GM13976 (cell line): Measurements from ENCODE around the gene ADAMTS2.

ENCODE experiments used
- DNase-seq: peaks from one replicate; pipeline ENCODE4 v3.0.0; 2012; ENCODE audit warnings: low spot score
- in situ Hi-C: fragments of 300-500 bp; cut with MboI; formaldehyde crosslinking; loops from one replicate; pipeline ENCODE4 v1.12.0; 2022; ENCODE audit warnings: low sequenced_read_pairs, mixed read lengths, inconsistent platforms; ENCODE audit not compliant: unreplicated experiment
- TF ChIP-seq, protein P1 (sequence below): IDR thresholded peaks from 2 replicates; pipeline ENCODE4 v1.5.1; 2012; ENCODE audit warnings: borderline replicate concordance, mild to moderate bottlenecking; ENCODE audit not compliant: insufficient read depth; ENCODE audit errors: extremely low read depth, missing control alignments, control extremely low read depth

The ADAMTS2 gene

DNA sequence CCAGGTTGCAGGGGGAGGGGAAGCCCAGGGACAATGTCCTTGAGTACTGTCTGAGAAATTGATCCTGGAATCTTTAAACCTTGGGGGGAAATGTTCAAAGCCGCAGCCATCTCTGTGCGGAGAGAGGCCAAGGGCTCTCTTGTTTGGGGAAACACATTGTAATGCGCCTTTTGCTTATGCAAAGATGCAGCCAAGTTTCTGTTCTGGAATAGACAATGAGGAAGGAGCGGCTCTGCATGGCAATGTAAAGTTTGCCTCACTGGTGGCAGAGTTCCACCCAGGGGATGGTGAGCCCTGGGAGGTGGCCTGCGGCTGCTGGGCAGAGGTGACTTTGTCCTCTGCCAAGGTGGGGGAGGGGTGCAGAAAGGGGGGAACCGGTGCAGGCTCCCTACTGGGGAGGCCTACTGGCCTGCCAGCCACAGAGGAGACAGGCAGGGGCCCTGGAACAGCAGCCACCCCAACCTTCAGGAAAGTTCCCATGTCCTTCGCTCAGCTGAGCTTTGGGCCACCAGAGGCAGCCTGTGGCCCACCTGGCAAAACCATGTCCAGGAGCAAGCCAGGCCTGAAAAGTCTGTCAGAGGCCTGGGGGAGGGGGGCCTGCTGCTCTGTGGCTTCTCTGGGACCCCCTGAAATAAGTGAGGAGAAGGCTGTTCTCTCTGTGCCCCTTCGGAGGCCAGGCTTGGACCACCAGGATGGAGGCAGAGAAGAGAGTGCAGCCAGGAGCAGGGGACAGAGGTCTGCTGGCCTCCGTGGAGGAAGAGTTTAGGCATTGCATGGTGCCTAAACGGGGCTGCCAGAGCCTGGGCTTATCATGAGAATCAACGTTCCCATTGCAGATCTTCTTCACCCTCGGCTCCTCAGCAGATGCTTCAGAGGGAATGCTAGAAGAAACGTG, 157.3 kb downstream of the ADAMTS2 start:
- no peak for DNase-seq
- TF ChIP-seq, protein P1, sequence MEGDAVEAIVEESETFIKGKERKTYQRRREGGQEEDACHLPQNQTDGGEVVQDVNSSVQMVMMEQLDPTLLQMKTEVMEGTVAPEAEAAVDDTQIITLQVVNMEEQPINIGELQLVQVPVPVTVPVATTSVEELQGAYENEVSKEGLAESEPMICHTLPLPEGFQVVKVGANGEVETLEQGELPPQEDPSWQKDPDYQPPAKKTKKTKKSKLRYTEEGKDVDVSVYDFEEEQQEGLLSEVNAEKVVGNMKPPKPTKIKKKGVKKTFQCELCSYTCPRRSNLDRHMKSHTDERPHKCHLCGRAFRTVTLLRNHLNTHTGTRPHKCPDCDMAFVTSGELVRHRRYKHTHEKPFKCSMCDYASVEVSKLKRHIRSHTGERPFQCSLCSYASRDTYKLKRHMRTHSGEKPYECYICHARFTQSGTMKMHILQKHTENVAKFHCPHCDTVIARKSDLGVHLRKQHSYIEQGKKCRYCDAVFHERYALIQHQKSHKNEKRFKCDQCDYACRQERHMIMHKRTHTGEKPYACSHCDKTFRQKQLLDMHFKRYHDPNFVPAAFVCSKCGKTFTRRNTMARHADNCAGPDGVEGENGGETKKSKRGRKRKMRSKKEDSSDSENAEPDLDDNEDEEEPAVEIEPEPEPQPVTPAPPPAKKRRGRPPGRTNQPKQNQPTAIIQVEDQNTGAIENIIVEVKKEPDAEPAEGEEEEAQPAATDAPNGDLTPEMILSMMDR, result no peak
- in situ Hi-C loops, result no loop called here

GRCh38 chr5:179187229-179187678, 158.0 kb downstream of the ADAMTS2 start:
- TF ChIP-seq, protein P1, result no peak
- DNase-seq, result no peak
- in situ Hi-C loops, result no loop called here

- TF ChIP-seq, protein P1, result no peak
- in situ Hi-C loops, result no loop called here
- DNase-seq, result no peak
These were observed 158.5 kb downstream of the ADAMTS2 start for GRCh38 chr5:179186801-179187200.

- in situ Hi-C loops, result no loop called here
- DNase-seq, result no peak
These were observed 159.3 kb downstream of the ADAMTS2 start for GRCh38 chr5:179185941-179186411.

DNA sequence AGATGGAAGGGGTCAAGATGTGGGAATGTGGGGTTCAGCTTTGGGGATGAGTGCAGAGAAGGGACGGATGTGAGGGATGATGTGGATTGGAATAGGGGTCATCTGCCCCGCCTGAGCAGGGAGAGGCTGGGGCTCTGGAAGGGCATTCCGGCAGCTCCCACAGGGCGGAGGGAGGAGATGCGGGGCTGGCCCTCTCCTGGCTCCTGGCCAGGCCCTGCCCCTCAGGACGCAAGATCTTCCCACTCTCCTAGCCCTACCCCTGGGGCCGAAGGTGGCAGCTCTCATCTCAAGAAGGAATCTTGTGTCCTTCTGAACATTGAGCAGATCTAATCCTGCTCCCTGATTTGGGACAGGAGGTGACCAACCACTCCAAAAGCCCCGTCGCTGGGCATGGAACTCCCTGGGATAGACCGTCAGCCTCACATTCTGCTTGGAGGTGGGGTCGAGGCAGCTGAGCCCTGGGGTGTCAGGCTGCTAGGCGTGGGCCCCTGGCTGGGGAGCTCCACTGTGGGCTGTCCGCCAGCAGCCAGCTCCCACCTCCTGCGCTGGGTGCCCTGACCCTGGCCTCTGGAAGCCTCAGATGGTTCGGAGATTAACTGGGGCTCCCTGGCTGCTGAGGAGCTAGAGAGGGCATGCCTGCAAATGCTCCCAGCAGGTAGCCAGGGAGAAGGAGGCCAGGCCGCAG, 159.9 kb downstream of the ADAMTS2 start:
- TF ChIP-seq, protein P1, result no peak
- no peak for DNase-seq
- in situ Hi-C loops, result no loop called here

More at GRCh38 chr5:179185941-179186411, 159.3 kb downstream of the ADAMTS2 start:
- TF ChIP-seq, protein P1, result no peak

GRCh38 chr5:179184521-179185050, 160.7 kb downstream of the ADAMTS2 start:
- DNase-seq, result no peak
- TF ChIP-seq, protein P1, result no peak
- in situ Hi-C loops, result no loop called here
